Right kidney (tissue), 1 donor: Measurements from ENCODE around the gene KCNQ1.

Experiments
- DNase-seq: peaks from one replicate; pipeline ENCODE4 v3.0.0-alpha.2; 2016

KCNQ1 gene

GRCh38 chr11:2581151-2581930 lies 136.5 kb downstream of the KCNQ1 start:
- no peak for DNase-seq

- DNase-seq = no peak
Observed at GRCh38 chr11:2581931-2582350, 137.1 kb downstream of the KCNQ1 start.

GRCh38 chr11:2582351-2582945 lies 137.6 kb downstream of the KCNQ1 start:
- DNase-seq = no peak

- DNase-seq = no peak
Observed at GRCh38 chr11:2582946-2583604, 138.3 kb downstream of the KCNQ1 start.

GRCh38 chr11:2583605-2583958 lies 138.8 kb downstream of the KCNQ1 start:
- DNase-seq = no peak

- no peak for DNase-seq
Observed at GRCh38 chr11:2584434-2584811, 139.6 kb downstream of the KCNQ1 start.

- DNase-seq = no peak
Observed at GRCh38 chr11:2584812-2585565, 140.2 kb downstream of the KCNQ1 start.

- DNase-seq = no peak
Observed at GRCh38 chr11:2585566-2586086, 140.8 kb downstream of the KCNQ1 start.

GRCh38 chr11:2586087-2586792 lies 141.4 kb downstream of the KCNQ1 start:
- DNase-seq = no peak

- DNase-seq = no peak
Observed at GRCh38 chr11:2586793-2587131, 142.0 kb downstream of the KCNQ1 start.

- DNase-seq = no peak
Observed at GRCh38 chr11:2587132-2587930, 142.5 kb downstream of the KCNQ1 start.

GRCh38 chr11:2587976-2588748 lies 143.4 kb downstream of the KCNQ1 start:
- DNase-seq = no peak

- no peak for DNase-seq
Observed at GRCh38 chr11:2588809-2589537, 144.2 kb downstream of the KCNQ1 start.

- DNase-seq = no peak
Observed at GRCh38 chr11:2589538-2589934, 144.7 kb downstream of the KCNQ1 start.

- DNase-seq = no peak
Observed at GRCh38 chr11:2590131-2590964, 145.5 kb downstream of the KCNQ1 start.

- no peak for DNase-seq
Observed at GRCh38 chr11:2590965-2591754, 146.4 kb downstream of the KCNQ1 start.

- no peak for DNase-seq
Observed at GRCh38 chr11:2591805-2592204, 147.0 kb downstream of the KCNQ1 start.
